ENCODE results near the gene RBM46.

RBM46 gene

GRCh38 chr4:154781126-154781982 lies at the start of gene RBM46:
Gene RBM46 (plus strand): TSS chr4:154781272. CDS start chr4:154796753, 15,481 bp downstream.
- no peak for DNase-seq

- DNase-seq: no peak
Measured at GRCh38 chr4:154731756-154732155, 49.3 kb upstream of the RBM46 start.

GRCh38 chr4:154732669-154733068 lies 48.4 kb upstream of the RBM46 start:
- DNase-seq: no peak

- DNase-seq: no peak
Measured at GRCh38 chr4:154736770-154737169, 44.3 kb upstream of the RBM46 start.

GRCh38 chr4:154738426-154738825 lies 42.6 kb upstream of the RBM46 start:
- DNase-seq: no peak

GRCh38 chr4:154739111-154739510 lies 42.0 kb upstream of the RBM46 start:
- DNase-seq: no peak

- no peak for DNase-seq
Measured at GRCh38 chr4:154740462-154740861, 40.6 kb upstream of the RBM46 start.

GRCh38 chr4:154741131-154741665 lies 39.9 kb upstream of the RBM46 start:
- no peak for DNase-seq

- no peak for DNase-seq
Measured at GRCh38 chr4:154741922-154742850, 38.9 kb upstream of the RBM46 start.

- DNase-seq: peak; percentile 13
Measured at GRCh38 chr4:154743683-154744340, 37.3 kb upstream of the RBM46 start, which contains the start of gene LRAT. Gene LRAT (plus strand): TSS chr4:154744000. CDS start chr4:154744327, 327 bp downstream.

GRCh38 chr4:154744341-154744926 lies 36.6 kb upstream of the RBM46 start:
- no peak for DNase-seq

GRCh38 chr4:154757713-154758112 lies 23.4 kb upstream of the RBM46 start:
- DNase-seq: no peak

GRCh38 chr4:154760895-154761294 lies 20.2 kb upstream of the RBM46 start:
- no peak for DNase-seq

- DNase-seq: no peak
Measured at GRCh38 chr4:154778264-154778663, 2.8 kb upstream of the RBM46 start.

- DNase-seq: no peak
Measured at GRCh38 chr4:154779362-154779947, 1.6 kb upstream of the RBM46 start.

GRCh38 chr4:154781983-154782293 lies 866 bp downstream of the RBM46 start:
- DNase-seq: no peak

GRCh38 chr4:154807042-154807630 lies 26.1 kb downstream of the RBM46 start:
- peak; percentile 13 for DNase-seq

GRCh38 chr4:154818230-154818629 lies 37.2 kb downstream of the RBM46 start:
- DNase-seq: no peak

GRCh38 chr4:154822775-154823174 lies 41.7 kb downstream of the RBM46 start:
- DNase-seq: no peak

GRCh38 chr4:154836030-154836429 lies 55.0 kb downstream of the RBM46 start:
- no peak for DNase-seq

- DNase-seq: no peak
Measured at GRCh38 chr4:154836513-154836912, 55.4 kb downstream of the RBM46 start.

- no peak for DNase-seq
Measured at GRCh38 chr4:154838155-154838554, 57.1 kb downstream of the RBM46 start.
